CD14-positive monocyte (primary cell): ENCODE measurements around the gene DMBT1. TPM values are rescaled to one million over a fixed set of nuclear protein-coding genes. Genes with fewer than 3 reads are reported as not detected.

Experiments
- DNase-seq, 3 donors: peaks; one replicate each; pipeline ENCODE4 v3.0.0-alpha.2; 2011 to 2022
- H2AFZ ChIP-seq: 2 replicates; pipeline ENCODE4 v1.6.0; 2012; ENCODE audit warnings: mild to moderate bottlenecking, low read depth, low read length, inconsistent platforms; ENCODE audit not compliant: insufficient read depth, poor library complexity, severe bottlenecking
- H3K27ac ChIP-seq, 2 donors: 1 replicate in 1 of 2; 2 replicates in 1 of 2; pipeline ENCODE4 v1.5.1; 2012 to 2013; ENCODE audit warnings: low read length in 2 of 2, control low read depth in 1 of 2, inconsistent platforms in 1 of 2, low read depth in 1 of 2, mild to moderate bottlenecking in 1 of 2
- H3K27me3 ChIP-seq, 2 donors: one replicate each; pipeline versions ENCODE4 v1.6.0 to v1.6.1; 2011 to 2013; ENCODE audit warnings: low read length in 2 of 2; ENCODE audit not compliant: control insufficient read depth in 2 of 2, insufficient read depth in 2 of 2
- H3K36me3 ChIP-seq, 2 donors: replicated peaks in 1 of 2; 1 replicate in 1 of 2; 2 replicates in 1 of 2; pipeline versions ENCODE4 v1.5.1 to v1.6.1; 2012 to 2013; ENCODE audit warnings: low read length in 2 of 2, control low read depth in 1 of 2, inconsistent platforms in 1 of 2, mild to moderate bottlenecking in 1 of 2; ENCODE audit not compliant: insufficient read depth in 2 of 2, control insufficient read depth in 1 of 2
- H3K4me1 ChIP-seq, 2 donors: 1 replicate in 1 of 2; 2 replicates in 1 of 2; pipeline versions ENCODE4 v1.5.1 to v1.6.1; 2012 to 2013; ENCODE audit warnings: low read length in 2 of 2, control low read depth in 1 of 2, inconsistent platforms in 1 of 2, mild to moderate bottlenecking in 1 of 2, moderate library complexity in 1 of 2; ENCODE audit not compliant: insufficient read depth in 2 of 2, control insufficient read depth in 1 of 2
- H3K4me2 ChIP-seq: replicated peaks from 2 replicates; pipeline ENCODE3; 2012; ENCODE audit warnings: low read length, moderate library complexity, mild to moderate bottlenecking; ENCODE audit not compliant: poor library complexity, severe bottlenecking; ENCODE audit errors: extremely low read depth
- H3K4me3 ChIP-seq, 3 experiments: fragments of 200-600 bp in 1 of 3; sonication (generic) in 1 of 3; replicated peaks in 1 of 3; 1 replicate in 2 of 3; 2 replicates in 1 of 3; pipeline ENCODE4 v1.5.1; 2011 to 2013; ENCODE audit warnings: low read length in 3 of 3, mild to moderate bottlenecking in 3 of 3, control low read depth in 2 of 3, low read depth in 2 of 3, inconsistent platforms in 1 of 3, moderate library complexity in 1 of 3
- H3K79me2 ChIP-seq: 2 replicates; pipeline ENCODE4 v1.6.0; 2012; ENCODE audit warnings: mild to moderate bottlenecking, control low read depth, inconsistent platforms, low read length, moderate library complexity; ENCODE audit not compliant: insufficient read depth
- H3K9ac ChIP-seq: 2 replicates; pipeline ENCODE4 v1.6.0; 2017; ENCODE audit warnings: low read length, mild to moderate bottlenecking; ENCODE audit not compliant: insufficient read depth, poor library complexity, severe bottlenecking
- H3K9me3 ChIP-seq, 2 donors: replicated peaks in 1 of 2; 1 replicate in 1 of 2; 2 replicates in 1 of 2; pipeline versions ENCODE4 v1.5.1 to v1.6.1; 2012 to 2013; ENCODE audit warnings: low read length in 2 of 2, control low read depth in 1 of 2; ENCODE audit not compliant: control insufficient read depth in 1 of 2, insufficient read depth in 1 of 2
- H4K20me1 ChIP-seq: 2 replicates; pipeline ENCODE4 v1.6.0; 2012; ENCODE audit warnings: mild to moderate bottlenecking, low read length, control low read depth, moderate library complexity; ENCODE audit not compliant: insufficient read depth
- H3K27ac Mint-ChIP-seq, 7 donors: one replicate each; pipeline ENCODE4 v1.8.0; 2020; ENCODE audit warnings: mild to moderate bottlenecking in 7 of 7, mixed read lengths in 7 of 7, moderate library complexity in 6 of 7, inconsistent platforms in 2 of 7
- H3K27me3 Mint-ChIP-seq, 3 donors: one replicate each; pipeline ENCODE4 v1.8.0; 2021 to 2022; ENCODE audit warnings: low read depth in 3 of 3, mild to moderate bottlenecking in 3 of 3, mixed read lengths in 3 of 3, moderate library complexity in 3 of 3, inconsistent platforms in 1 of 3
- H3K36me3 Mint-ChIP-seq, 2 donors: one replicate each; pipeline ENCODE4 v1.8.0; 2020; ENCODE audit warnings: mixed read lengths in 2 of 2, inconsistent platforms in 1 of 2, mild to moderate bottlenecking in 1 of 2
- H3K4me1 Mint-ChIP-seq: one replicate; pipeline ENCODE4 v1.8.0; 2020; ENCODE audit warnings: mild to moderate bottlenecking, mixed read lengths
- H3K4me3 Mint-ChIP-seq, 2 donors: one replicate each; pipeline ENCODE4 v1.8.0; 2020; ENCODE audit warnings: mild to moderate bottlenecking in 2 of 2, mixed read lengths in 2 of 2, moderate library complexity in 1 of 2
- H3K9me3 Mint-ChIP-seq, 7 donors: one replicate each; pipeline ENCODE4 v1.8.0; 2020 to 2022; ENCODE audit warnings: mixed read lengths in 7 of 7, mild to moderate bottlenecking in 6 of 7, moderate library complexity in 6 of 7, inconsistent platforms in 2 of 7
- CTCF ChIP-seq: fragments of 200-600 bp; IDR thresholded peaks from one replicate; pipeline ENCODE4 v1.8.0; 2022; ENCODE audit warnings: antibody characterized with exemption, mild to moderate bottlenecking
- WGBS: methylation state at CpG from one replicate; pipeline ENCODE4 v1.1.5; 2013; ENCODE audit warnings: missing lambda C conversion rate; ENCODE audit not compliant: insufficient coverage; 5-methylcytosine and 5-hydroxymethylcytosine counted together
- intact Hi-C, 2 donors: fragments of 100-400 bp; cut with micrococcal nuclease; formaldehyde crosslinking; loops; one replicate each; pipeline versions ENCODE4 v1.15.0 to v1.15.1; 2023
- polyA plus RNA-seq, 3 donors: library from polyadenylated mRNA; depleted of rRNA in 1 of 3; unstranded in 2 of 3; stranded (reverse) in 1 of 3; fragments of 300-500 nt in 2 of 3; fragments of >200 nt in 1 of 3; fragmentation: Illumina TruSeq in 2 of 3; gene quantifications; 1 replicate in 2 of 3; 2 replicates in 1 of 3; pipeline ENCODE4 v1.2.3, GENCODE V29; 2012 to 2021

DMBT1 gene
- polyA plus RNA-seq, 3 donors, result not detected

GRCh38 chr10:122571892-122572291 lies 11.3 kb downstream of the DMBT1 start:
- no peaks in the 10 kb centered on the region for H3K4me1 ChIP-seq
- no peaks in the 10 kb centered on the region for H4K20me1 ChIP-seq
- no peak overlapping the region for H3K27ac Mint-ChIP-seq
- 87% methylated on average over 3 of the region's 3 CpGs for WGBS
- H3K27me3 ChIP-seq, result no peaks in the 10 kb centered on the region
- no peak overlapping the region for H3K9ac ChIP-seq
- H3K9me3 Mint-ChIP-seq, result peaks cover 5 to 20% (median 11%) of the 10 kb centered on the region in 7 donors
- peaks cover 3 to 6% (median 4%) of the 10 kb centered on the region in 3 donors for H3K27me3 Mint-ChIP-seq
- H3K27ac ChIP-seq, result no peak overlapping the region
- no peak overlapping the region for H3K4me2 ChIP-seq
- no peaks in the 10 kb centered on the region for H3K79me2 ChIP-seq
- intact Hi-C loops, result no loop called here
- H3K36me3 Mint-ChIP-seq, result no peaks in the 10 kb centered on the region
- peaks cover 0 to 11% of the 10 kb centered on the region in 2 donors for H3K9me3 ChIP-seq
- no peak for DNase-seq
- no peak for TF ChIP-seq CTCF
- H2AFZ ChIP-seq, result no peak overlapping the region
- no peak overlapping the region for H3K4me3 ChIP-seq
- H3K4me3 Mint-ChIP-seq, result no peak overlapping the region
- H3K36me3 ChIP-seq, result no peaks in the 10 kb centered on the region
- H3K4me1 Mint-ChIP-seq, result no peaks in the 10 kb centered on the region

GRCh38 chr10:122575776-122576175 lies 15.2 kb downstream of the DMBT1 start:
- no peak overlapping the region for H3K4me3 ChIP-seq
- TF ChIP-seq CTCF, result no peak
- H3K4me1 ChIP-seq, result no peaks in the 10 kb centered on the region
- WGBS, result 0% methylated on average over 1 of the region's 3 CpGs
- H3K9ac ChIP-seq, result no peak overlapping the region
- no peaks in the 10 kb centered on the region for H3K36me3 ChIP-seq
- Mint-ChIP-seq H3K4me1 (no peaks in the 10 kb centered on the region), H3K27ac (no peak overlapping the region), H3K9me3 (peaks cover 5 to 24% (median 13%) of the 10 kb centered on the region in 7 donors), H3K4me3 (no peak overlapping the region), H3K36me3 (no peaks in the 10 kb centered on the region), H3K27me3 (peaks cover 0 to 1% (median 0%) of the 10 kb centered on the region in 3 donors)
- H3K27ac ChIP-seq, result no peak overlapping the region
- no peaks in the 10 kb centered on the region for H4K20me1 ChIP-seq
- H3K79me2 ChIP-seq, result no peaks in the 10 kb centered on the region
- no peak overlapping the region for H2AFZ ChIP-seq
- intact Hi-C loops, result no loop called here
- H3K9me3 ChIP-seq, result peaks cover 0 to 11% of the 10 kb centered on the region in 2 donors
- no peak for DNase-seq
- no peak overlapping the region for H3K4me2 ChIP-seq
- H3K27me3 ChIP-seq, result no peaks in the 10 kb centered on the region
